Measurements from ENCODE around the gene CFAP54.

Gene CFAP54

DNA sequence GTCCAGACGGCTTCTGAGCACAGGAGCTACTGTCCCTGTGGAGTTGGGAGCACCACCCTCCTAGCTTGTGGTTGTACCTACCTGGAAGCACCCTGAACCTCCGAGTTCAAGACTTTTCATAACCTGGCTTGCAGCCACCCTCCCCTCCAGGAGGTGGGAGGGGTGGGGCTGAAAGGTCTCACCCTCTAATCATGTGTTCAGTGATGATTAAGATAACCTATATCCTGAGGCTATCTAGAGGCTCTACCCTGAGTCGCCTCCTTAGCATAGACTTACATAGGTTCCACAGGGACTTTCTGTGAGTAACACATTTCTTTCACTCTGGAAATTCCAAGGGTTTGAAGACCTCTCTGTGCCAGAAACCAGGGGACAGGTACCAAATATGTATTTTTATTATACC lies 146.5 kb downstream of the CFAP54 start:
- DNase-seq (ENCODE audit: low read depth) = no peak
- no peak overlapping the region for H3K4me3 ChIP-seq (ENCODE audit: low read depth, low read length)
- TF ChIP-seq CTCF (IDR thresholded peaks at IDR 0.05; ENCODE audit: low read depth, low read length) = no peak
- TF ChIP-seq MYC (IDR thresholded peaks at IDR 0.05; ENCODE audit: low read depth, low read length) = no peak
- TF ChIP-seq MAX (IDR thresholded peaks at IDR 0.05; ENCODE audit: low read depth, low read length) = no peak
- no peak for TF ChIP-seq POLR2A (IDR thresholded peaks at IDR 0.05; ENCODE audit: extremely low read depth, insufficient read length)

GRCh38 chr12:96636895-96637294 lies 147.5 kb downstream of the CFAP54 start:
- TF ChIP-seq MAX (IDR thresholded peaks at IDR 0.05; ENCODE audit: low read depth, low read length) = no peak
- no peak for TF ChIP-seq POLR2A (IDR thresholded peaks at IDR 0.05; ENCODE audit: extremely low read depth, insufficient read length)
- no peak for TF ChIP-seq CTCF (IDR thresholded peaks at IDR 0.05; ENCODE audit: low read depth, low read length)
- H3K4me3 ChIP-seq (ENCODE audit: low read depth, low read length) = no peak overlapping the region
- DNase-seq (ENCODE audit: low read depth) = peak; percentile 27

- no peak overlapping the region for H3K4me3 ChIP-seq (ENCODE audit: low read depth, low read length)
- TF ChIP-seq MAX (IDR thresholded peaks at IDR 0.05; ENCODE audit: low read depth, low read length) (no peak), POLR2A (IDR thresholded peaks at IDR 0.05; ENCODE audit: extremely low read depth, insufficient read length) (no peak), CTCF (IDR thresholded peaks at IDR 0.05; ENCODE audit: low read depth, low read length) (no peak), MYC (IDR thresholded peaks at IDR 0.05; ENCODE audit: low read depth, low read length) (no peak)
- DNase-seq (ENCODE audit: low read depth) = no peak
Observed at GRCh38 chr12:96648923-96649322, 159.5 kb downstream of the CFAP54 start.

GRCh38 chr12:96652870-96653269 lies 163.5 kb downstream of the CFAP54 start:
- TF ChIP-seq CTCF (IDR thresholded peaks at IDR 0.05; ENCODE audit: low read depth, low read length) = no peak
- no peak for TF ChIP-seq MYC (IDR thresholded peaks at IDR 0.05; ENCODE audit: low read depth, low read length)
- TF ChIP-seq POLR2A (IDR thresholded peaks at IDR 0.05; ENCODE audit: extremely low read depth, insufficient read length) = no peak
- no peak for TF ChIP-seq MAX (IDR thresholded peaks at IDR 0.05; ENCODE audit: low read depth, low read length)
- no peak overlapping the region for H3K4me3 ChIP-seq (ENCODE audit: low read depth, low read length)

DNA sequence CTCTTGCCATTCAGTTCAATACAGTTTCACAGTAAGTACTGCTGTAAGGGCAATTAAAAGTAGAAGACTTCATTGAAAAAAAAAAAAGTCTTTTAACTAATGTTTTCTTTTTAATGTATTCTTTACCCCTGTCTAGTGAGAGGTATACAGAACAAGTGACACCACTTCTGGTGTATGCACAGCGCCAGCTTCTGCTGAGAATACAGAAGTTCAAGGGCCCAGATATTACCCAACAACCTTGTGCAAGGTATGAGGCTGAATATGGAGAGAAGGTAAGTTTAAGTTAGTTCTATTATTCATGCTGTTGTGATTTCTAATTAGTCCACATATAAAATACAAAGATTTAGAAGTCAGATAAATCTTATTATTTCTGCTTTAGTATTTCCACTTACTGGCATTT lies 168.7 kb downstream of the CFAP54 start:
- TF ChIP-seq POLR2A (IDR thresholded peaks at IDR 0.05; ENCODE audit: extremely low read depth, insufficient read length) (no peak), CTCF (IDR thresholded peaks at IDR 0.05; ENCODE audit: low read depth, low read length) (peak; percentile 29)
- no peak overlapping the region for H3K4me3 ChIP-seq (ENCODE audit: low read depth, low read length)
- DNase-seq (ENCODE audit: low read depth) = peak; percentile 39

More at GRCh38 chr12:96652870-96653269, 163.5 kb downstream of the CFAP54 start:
- no peak for DNase-seq (ENCODE audit: low read depth)

- no peak for TF ChIP-seq POLR2A (IDR thresholded peaks at IDR 0.05; ENCODE audit: extremely low read depth, insufficient read length)
- TF ChIP-seq MAX (IDR thresholded peaks at IDR 0.05; ENCODE audit: low read depth, low read length) = no peak
- no peak for TF ChIP-seq CTCF (IDR thresholded peaks at IDR 0.05; ENCODE audit: low read depth, low read length)
- TF ChIP-seq MYC (IDR thresholded peaks at IDR 0.05; ENCODE audit: low read depth, low read length) = no peak
- DNase-seq (ENCODE audit: low read depth) = no peak
- H3K4me3 ChIP-seq (ENCODE audit: low read depth, low read length) = no peak overlapping the region
Observed at GRCh38 chr12:96669786-96670185, 180.4 kb downstream of the CFAP54 start.
